HCT116 (cell line): ENCODE measurements around the gene PCMT1. TPM values are rescaled to one million over a fixed set of nuclear protein-coding genes. Genes with fewer than 3 reads are reported as not detected.

Experiments
- ATAC-seq: fragments of 200-7000 bp; cut with Tn5 transposase; 2 replicates; pipeline ENCODE4 v1.9.1; 2020; ENCODE audit warnings: mild to moderate bottlenecking, moderate library complexity
- BruUV-seq: library from RNA; stranded (reverse); fragments of 400-500 nt; replicated peaks from 2 replicates; lab custom pipeline; 2021; lab: Mats Ljungman, UMichigan
- CTCF ChIA-PET: fragments of 300-600 bp; sonication (Branson Sonifier 250); formaldehyde crosslinking; loops from one replicate; lab custom pipeline; 2021; ENCODE audit warnings: antibody characterized with exemption; lab: Charles Lee
- POLR2A ChIA-PET: fragments of 300-600, 350-600 bp; sonication (Branson Sonifier 250); formaldehyde crosslinking; loops from one replicate; lab custom pipeline; 2021; ENCODE audit warnings: antibody characterized with exemption; lab: Charles Lee
- RAD21 ChIA-PET, 2 experiments: fragments of 300-600 bp; sonication (Branson Sonifier 250); formaldehyde crosslinking; loops; one replicate each; lab custom pipeline; 2023; ENCODE audit warnings: low total read pairs in 2 of 2; ENCODE audit not compliant: uncharacterized antibody in 2 of 2, unreplicated experiment in 2 of 2, low non-redundant PET in 1 of 2; lab: Charles Lee
- DNase-seq: peaks from one replicate; pipeline ENCODE4 v3.0.0-alpha.2; 2010; ENCODE audit warnings: low read depth, low spot score
- H2AFZ ChIP-seq: fragments of 200-600 bp; shearing (Covaris generic), sonication (generic); 2 replicates; pipeline ENCODE4 v1.6.1; 2017; ENCODE audit warnings: low read depth, mixed run types, mixed read lengths, antibody characterized with exemption, low read length; ENCODE audit not compliant: poor library complexity, severe bottlenecking
- H3K27ac ChIP-seq: 2 replicates; pipeline ENCODE4 v1.5.1; 2012; ENCODE audit warnings: low read depth, low read length
- H3K27me3 ChIP-seq: fragments of 200-600 bp; sonication (generic); 2 replicates; pipeline ENCODE4 v1.6.1; 2016; ENCODE audit warnings: mixed run types, low read length, mixed read lengths; ENCODE audit not compliant: insufficient read depth
- H3K36me3 ChIP-seq, 2 experiments: fragments of 200-500 bp in 1 of 2; fragments of 200-600 bp in 1 of 2; sonication (Bioruptor generic) in 1 of 2; sonication (generic) in 1 of 2; 2 replicates each; pipeline versions ENCODE4 v1.5.1 to v1.6.1; 2014 to 2016; ENCODE audit warnings: low read length in 2 of 2, inconsistent platforms in 1 of 2, mixed read lengths in 1 of 2, mixed run types in 1 of 2; ENCODE audit not compliant: insufficient read depth in 2 of 2, control insufficient read depth in 1 of 2
- H3K4me1 ChIP-seq, 2 experiments: fragments of 200-600 bp in 1 of 2; sonication (generic) in 1 of 2; 2 replicates each; pipeline versions ENCODE4 v1.5.1 to v1.6.1; 2012 to 2017; ENCODE audit warnings: low read length in 2 of 2, inconsistent platforms in 1 of 2, mild to moderate bottlenecking in 1 of 2, mixed read lengths in 1 of 2, mixed run types in 1 of 2, moderate library complexity in 1 of 2; ENCODE audit not compliant: insufficient read depth in 2 of 2, control insufficient read depth in 1 of 2
- H3K4me2 ChIP-seq: fragments of 200-600 bp; sonication (generic); 2 replicates; pipeline ENCODE4 v1.6.1; 2017; ENCODE audit warnings: mixed run types, low read length, mixed read lengths
- H3K4me3 ChIP-seq, 2 experiments: fragments of 200-600 bp in 1 of 2; sonication (generic) in 1 of 2; replicated peaks in 1 of 2; 2 replicates each; pipeline ENCODE4 v1.5.1; 2011 to 2016; ENCODE audit warnings: low read length in 2 of 2, control low read depth in 1 of 2, low read depth in 1 of 2, mild to moderate bottlenecking in 1 of 2, mixed read lengths in 1 of 2, mixed run types in 1 of 2
- H3K79me2 ChIP-seq: fragments of 200-600 bp; sonication (generic); 2 replicates; pipeline ENCODE4 v1.6.1; 2017; ENCODE audit warnings: mild to moderate bottlenecking, mixed run types, low read length, moderate library complexity, mixed read lengths; ENCODE audit not compliant: insufficient read depth
- H3K9ac ChIP-seq: fragments of 200-600 bp; sonication (generic); 2 replicates; pipeline ENCODE4 v1.6.1; 2016; ENCODE audit warnings: low read length, mixed read lengths
- H3K9me2 ChIP-seq: fragments of 200-600 bp; sonication (generic), shearing (Covaris generic); 2 replicates; pipeline ENCODE4 v1.6.1; 2017; ENCODE audit warnings: mixed run types, mild to moderate bottlenecking, moderate library complexity; ENCODE audit not compliant: insufficient read depth
- H3K9me3 ChIP-seq, 2 experiments: fragments of 200-500 bp in 1 of 2; fragments of 200-600 bp in 1 of 2; sonication (Bioruptor generic) in 1 of 2; sonication (generic) in 1 of 2; 2 replicates each; pipeline ENCODE4 v1.6.1; 2014 to 2017; ENCODE audit warnings: low read length in 2 of 2, mixed read lengths in 2 of 2, inconsistent platforms in 1 of 2, low read depth in 1 of 2, mild to moderate bottlenecking in 1 of 2, mixed run types in 1 of 2, moderate library complexity in 1 of 2; ENCODE audit not compliant: control insufficient read depth in 1 of 2, insufficient read depth in 1 of 2
- H4K20me1 ChIP-seq: fragments of 200-600 bp; sonication (generic), shearing (Covaris generic); 2 replicates; pipeline ENCODE4 v1.6.1; 2017; ENCODE audit warnings: mixed run types, mild to moderate bottlenecking, moderate library complexity; ENCODE audit not compliant: insufficient read depth
- CBX3 ChIP-seq: IDR thresholded peaks from 2 replicates; pipeline ENCODE4 v1.6.1; 2012; ENCODE audit warnings: low read depth
- CEBPB ChIP-seq: IDR thresholded peaks from 2 replicates; pipeline ENCODE4 v1.6.1; 2012; ENCODE audit warnings: low read depth
- EGR1 ChIP-seq: IDR thresholded peaks from 2 replicates; pipeline ENCODE4 v1.6.1; 2012; ENCODE audit warnings: low read depth
- EZH2 ChIP-seq: fragments of 200-600 bp; sonication (generic); IDR thresholded peaks from 2 replicates; pipeline ENCODE4 v1.6.1; 2017; ENCODE audit warnings: antibody characterized with exemption, mixed run types
- EZH2phosphoT487 ChIP-seq: fragments of 200-600 bp; IDR thresholded peaks from 2 replicates; pipeline ENCODE4 v1.6.1; 2018; ENCODE audit warnings: antibody characterized with exemption, borderline replicate concordance
- JUND ChIP-seq: IDR thresholded peaks from 2 replicates; pipeline ENCODE4 v1.6.1; 2012
- POLR2A ChIP-seq: IDR thresholded peaks from 2 replicates; pipeline ENCODE4 v1.7.0; 2011; ENCODE audit warnings: borderline replicate concordance; ENCODE audit not compliant: insufficient read depth, insufficient read length; ENCODE audit errors: extremely low read depth
- POLR2AphosphoS5 ChIP-seq: IDR thresholded peaks from 2 replicates; pipeline ENCODE4 v1.6.1; 2011; ENCODE audit warnings: mild to moderate bottlenecking, low read depth, low read length, moderate library complexity
- RAD21 ChIP-seq: IDR thresholded peaks from 2 replicates; pipeline ENCODE4 v1.6.1; 2012; ENCODE audit warnings: low read depth, mild to moderate bottlenecking
- SIN3A ChIP-seq: IDR thresholded peaks from 2 replicates; pipeline ENCODE4 v1.6.1; 2012; ENCODE audit warnings: low read depth
- SP1 ChIP-seq: IDR thresholded peaks from 2 replicates; pipeline ENCODE4 v1.6.1; 2012; ENCODE audit warnings: low read depth
- TCF7L2 ChIP-seq: IDR thresholded peaks from 2 replicates; pipeline ENCODE4 v1.7.0; 2011; ENCODE audit warnings: borderline replicate concordance, inconsistent platforms; ENCODE audit not compliant: insufficient read depth, insufficient read length; ENCODE audit errors: extremely low read depth
- YY1 ChIP-seq: IDR thresholded peaks from 2 replicates; pipeline ENCODE4 v1.6.1; 2011; ENCODE audit warnings: low read length, low read depth, moderate library complexity, mild to moderate bottlenecking; ENCODE audit not compliant: insufficient replicate concordance; ENCODE audit errors: extremely low read depth
- ZFX ChIP-seq: fragments of 450-650 bp; IDR thresholded peaks from 2 replicates; pipeline ENCODE4 v1.6.1; 2017
- ZNF274 ChIP-seq: fragments of 200-500 bp; sonication (Bioruptor generic); IDR thresholded peaks from 2 replicates; pipeline ENCODE4 v1.6.1; 2014; ENCODE audit warnings: mild to moderate bottlenecking, low read depth, low read length, inconsistent platforms
- intact Hi-C: fragments of 100-400 bp; cut with micrococcal nuclease; formaldehyde crosslinking; loops from 2 replicates; pipeline ENCODE4 v1.10.0; 2022
- total RNA-seq: library from RNA; stranded (reverse); gene quantifications from one replicate; pipeline ENCODE4 v1.2.1, GENCODE V29; 2021; ENCODE audit not compliant: unreplicated experiment
- TF ChIP-seq, protein P1 (sequence below): IDR thresholded peaks from 2 replicates; pipeline ENCODE4 v1.6.1; 2012
- TF ChIP-seq, protein P2 (sequence below): IDR thresholded peaks from 2 replicates; pipeline ENCODE4 v1.6.1; 2012
- TF ChIP-seq, protein P3 (sequence below): IDR thresholded peaks from 2 replicates; pipeline ENCODE4 v1.6.1; 2011; ENCODE audit warnings: mild to moderate bottlenecking, low read length, moderate library complexity; ENCODE audit not compliant: insufficient replicate concordance; ENCODE audit errors: extremely low read depth
- TF ChIP-seq, protein P4 (sequence below), 3 experiments: fragments of 200-600 bp in 1 of 3; sonication (generic) in 1 of 3; IDR thresholded peaks in 2 of 3; conservative IDR thresholded peaks in 1 of 3; 2 replicates each; pipeline ENCODE4 v1.5.1; 2012 to 2017; ENCODE audit warnings: low read depth in 2 of 3, low read length in 2 of 3, antibody characterized with exemption in 1 of 3, borderline replicate concordance in 1 of 3, control low read depth in 1 of 3, mild to moderate bottlenecking in 1 of 3, mixed read lengths in 1 of 3, mixed run types in 1 of 3, moderate library complexity in 1 of 3; ENCODE audit not compliant: insufficient read depth in 1 of 3
- TF ChIP-seq, protein P5 (sequence below): IDR thresholded peaks from 2 replicates; pipeline ENCODE4 v1.6.1; 2012; ENCODE audit warnings: low read depth

Gene PCMT1
- total RNA-seq, 1 experiment from 2014 or later: 86.9 TPM

DNA sequence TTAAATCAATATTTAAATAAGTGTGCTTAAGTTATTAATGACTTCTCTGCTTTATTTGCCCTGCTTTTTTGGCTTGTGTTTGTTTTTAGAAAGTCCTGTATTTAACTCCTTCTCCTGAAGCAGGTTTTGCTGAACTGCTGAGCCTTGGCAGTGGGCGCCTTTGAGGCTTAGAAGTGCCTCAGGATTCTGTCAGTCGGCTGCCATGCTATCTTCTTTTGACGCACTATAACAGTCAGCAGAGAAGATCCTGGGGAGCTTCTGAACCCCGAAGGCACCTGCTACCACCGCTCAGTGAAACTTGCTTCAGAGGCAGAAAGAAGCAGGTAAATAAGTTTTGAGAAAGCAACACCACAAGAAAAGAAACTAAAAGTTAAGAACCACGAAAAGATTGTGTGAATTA is 22.4 kb downstream of the PCMT1 start:
- TF ChIP-seq TCF7L2 (no peak), EGR1 (no peak), POLR2A (no peak), ZFX (no peak), EZH2 (no peak), JUND (no peak), YY1 (no peak), EZH2phosphoT487 (no peak), RAD21 (no peak), ZNF274 (no peak), SP1 (no peak), CBX3 (no peak), CEBPB (no peak), SIN3A (no peak), POLR2AphosphoS5 (no peak)
- TF ChIP-seq, protein P1, sequence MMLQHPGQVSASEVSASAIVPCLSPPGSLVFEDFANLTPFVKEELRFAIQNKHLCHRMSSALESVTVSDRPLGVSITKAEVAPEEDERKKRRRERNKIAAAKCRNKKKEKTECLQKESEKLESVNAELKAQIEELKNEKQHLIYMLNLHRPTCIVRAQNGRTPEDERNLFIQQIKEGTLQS: no peak
- TF ChIP-seq, protein P2, sequence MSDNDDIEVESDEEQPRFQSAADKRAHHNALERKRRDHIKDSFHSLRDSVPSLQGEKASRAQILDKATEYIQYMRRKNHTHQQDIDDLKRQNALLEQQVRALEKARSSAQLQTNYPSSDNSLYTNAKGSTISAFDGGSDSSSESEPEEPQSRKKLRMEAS: no peak
- TF ChIP-seq, protein P3, sequence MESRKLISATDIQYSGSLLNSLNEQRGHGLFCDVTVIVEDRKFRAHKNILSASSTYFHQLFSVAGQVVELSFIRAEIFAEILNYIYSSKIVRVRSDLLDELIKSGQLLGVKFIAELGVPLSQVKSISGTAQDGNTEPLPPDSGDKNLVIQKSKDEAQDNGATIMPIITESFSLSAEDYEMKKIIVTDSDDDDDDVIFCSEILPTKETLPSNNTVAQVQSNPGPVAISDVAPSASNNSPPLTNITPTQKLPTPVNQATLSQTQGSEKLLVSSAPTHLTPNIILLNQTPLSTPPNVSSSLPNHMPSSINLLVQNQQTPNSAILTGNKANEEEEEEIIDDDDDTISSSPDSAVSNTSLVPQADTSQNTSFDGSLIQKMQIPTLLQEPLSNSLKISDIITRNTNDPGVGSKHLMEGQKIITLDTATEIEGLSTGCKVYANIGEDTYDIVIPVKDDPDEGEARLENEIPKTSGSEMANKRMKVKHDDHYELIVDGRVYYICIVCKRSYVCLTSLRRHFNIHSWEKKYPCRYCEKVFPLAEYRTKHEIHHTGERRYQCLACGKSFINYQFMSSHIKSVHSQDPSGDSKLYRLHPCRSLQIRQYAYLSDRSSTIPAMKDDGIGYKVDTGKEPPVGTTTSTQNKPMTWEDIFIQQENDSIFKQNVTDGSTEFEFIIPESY: no peak
- TF ChIP-seq, protein P4, sequence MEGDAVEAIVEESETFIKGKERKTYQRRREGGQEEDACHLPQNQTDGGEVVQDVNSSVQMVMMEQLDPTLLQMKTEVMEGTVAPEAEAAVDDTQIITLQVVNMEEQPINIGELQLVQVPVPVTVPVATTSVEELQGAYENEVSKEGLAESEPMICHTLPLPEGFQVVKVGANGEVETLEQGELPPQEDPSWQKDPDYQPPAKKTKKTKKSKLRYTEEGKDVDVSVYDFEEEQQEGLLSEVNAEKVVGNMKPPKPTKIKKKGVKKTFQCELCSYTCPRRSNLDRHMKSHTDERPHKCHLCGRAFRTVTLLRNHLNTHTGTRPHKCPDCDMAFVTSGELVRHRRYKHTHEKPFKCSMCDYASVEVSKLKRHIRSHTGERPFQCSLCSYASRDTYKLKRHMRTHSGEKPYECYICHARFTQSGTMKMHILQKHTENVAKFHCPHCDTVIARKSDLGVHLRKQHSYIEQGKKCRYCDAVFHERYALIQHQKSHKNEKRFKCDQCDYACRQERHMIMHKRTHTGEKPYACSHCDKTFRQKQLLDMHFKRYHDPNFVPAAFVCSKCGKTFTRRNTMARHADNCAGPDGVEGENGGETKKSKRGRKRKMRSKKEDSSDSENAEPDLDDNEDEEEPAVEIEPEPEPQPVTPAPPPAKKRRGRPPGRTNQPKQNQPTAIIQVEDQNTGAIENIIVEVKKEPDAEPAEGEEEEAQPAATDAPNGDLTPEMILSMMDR (IDR thresholded peaks at IDR 0.05 in 2 of 3, conservative IDR thresholded peaks at IDR 0.05 in 1 of 3; ENCODE audit: borderline replicate concordance in 1 of 3, insufficient read depth in 1 of 3, low read depth in 2 of 3, low read length in 2 of 3): no peak
- TF ChIP-seq, protein P5, sequence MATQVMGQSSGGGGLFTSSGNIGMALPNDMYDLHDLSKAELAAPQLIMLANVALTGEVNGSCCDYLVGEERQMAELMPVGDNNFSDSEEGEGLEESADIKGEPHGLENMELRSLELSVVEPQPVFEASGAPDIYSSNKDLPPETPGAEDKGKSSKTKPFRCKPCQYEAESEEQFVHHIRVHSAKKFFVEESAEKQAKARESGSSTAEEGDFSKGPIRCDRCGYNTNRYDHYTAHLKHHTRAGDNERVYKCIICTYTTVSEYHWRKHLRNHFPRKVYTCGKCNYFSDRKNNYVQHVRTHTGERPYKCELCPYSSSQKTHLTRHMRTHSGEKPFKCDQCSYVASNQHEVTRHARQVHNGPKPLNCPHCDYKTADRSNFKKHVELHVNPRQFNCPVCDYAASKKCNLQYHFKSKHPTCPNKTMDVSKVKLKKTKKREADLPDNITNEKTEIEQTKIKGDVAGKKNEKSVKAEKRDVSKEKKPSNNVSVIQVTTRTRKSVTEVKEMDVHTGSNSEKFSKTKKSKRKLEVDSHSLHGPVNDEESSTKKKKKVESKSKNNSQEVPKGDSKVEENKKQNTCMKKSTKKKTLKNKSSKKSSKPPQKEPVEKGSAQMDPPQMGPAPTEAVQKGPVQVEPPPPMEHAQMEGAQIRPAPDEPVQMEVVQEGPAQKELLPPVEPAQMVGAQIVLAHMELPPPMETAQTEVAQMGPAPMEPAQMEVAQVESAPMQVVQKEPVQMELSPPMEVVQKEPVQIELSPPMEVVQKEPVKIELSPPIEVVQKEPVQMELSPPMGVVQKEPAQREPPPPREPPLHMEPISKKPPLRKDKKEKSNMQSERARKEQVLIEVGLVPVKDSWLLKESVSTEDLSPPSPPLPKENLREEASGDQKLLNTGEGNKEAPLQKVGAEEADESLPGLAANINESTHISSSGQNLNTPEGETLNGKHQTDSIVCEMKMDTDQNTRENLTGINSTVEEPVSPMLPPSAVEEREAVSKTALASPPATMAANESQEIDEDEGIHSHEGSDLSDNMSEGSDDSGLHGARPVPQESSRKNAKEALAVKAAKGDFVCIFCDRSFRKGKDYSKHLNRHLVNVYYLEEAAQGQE: no peak
- ChIA-PET POLR2A (no interaction called here), CTCF (no interaction called here), RAD21 (no interaction called here)
- intact Hi-C loops: no loop called here
- Histone ChIP-seq H3K36me3 (peaks cover 18 to 22% of the 10 kb centered on the region in 2 experiments; a peak in 3 of 4 replicates), H3K4me3 (no peak overlapping the region), H3K9ac (no peak overlapping the region), H3K4me2 (no peak overlapping the region), H3K9me3 (no peaks in the 10 kb centered on the region), H3K79me2 (peaks cover 37% of the 10 kb centered on the region), H4K20me1 (no peaks in the 10 kb centered on the region), H3K27ac (no peak overlapping the region), H3K9me2 (no peaks in the 10 kb centered on the region), H3K27me3 (no peaks in the 10 kb centered on the region), H2AFZ (no peak overlapping the region), H3K4me1 (peaks cover 2 to 7% of the 10 kb centered on the region in 2 experiments; a peak in 2 of 4 replicates)
- ATAC-seq (no peak), DNase-seq (no peak)
- no TSS peak for BruUV-seq
